ENCODE results near the gene SRSF1.
"Not testable (repeated sequence)": the region's sequence is repeated elsewhere in the genome, so short reads cannot be mapped to it uniquely, and the experiment has no call there.

SRSF1 gene

GRCh38 chr17:57963149-57963511 lies 43.9 kb downstream of the SRSF1 start:
- no peak for DNase-seq

DNA sequence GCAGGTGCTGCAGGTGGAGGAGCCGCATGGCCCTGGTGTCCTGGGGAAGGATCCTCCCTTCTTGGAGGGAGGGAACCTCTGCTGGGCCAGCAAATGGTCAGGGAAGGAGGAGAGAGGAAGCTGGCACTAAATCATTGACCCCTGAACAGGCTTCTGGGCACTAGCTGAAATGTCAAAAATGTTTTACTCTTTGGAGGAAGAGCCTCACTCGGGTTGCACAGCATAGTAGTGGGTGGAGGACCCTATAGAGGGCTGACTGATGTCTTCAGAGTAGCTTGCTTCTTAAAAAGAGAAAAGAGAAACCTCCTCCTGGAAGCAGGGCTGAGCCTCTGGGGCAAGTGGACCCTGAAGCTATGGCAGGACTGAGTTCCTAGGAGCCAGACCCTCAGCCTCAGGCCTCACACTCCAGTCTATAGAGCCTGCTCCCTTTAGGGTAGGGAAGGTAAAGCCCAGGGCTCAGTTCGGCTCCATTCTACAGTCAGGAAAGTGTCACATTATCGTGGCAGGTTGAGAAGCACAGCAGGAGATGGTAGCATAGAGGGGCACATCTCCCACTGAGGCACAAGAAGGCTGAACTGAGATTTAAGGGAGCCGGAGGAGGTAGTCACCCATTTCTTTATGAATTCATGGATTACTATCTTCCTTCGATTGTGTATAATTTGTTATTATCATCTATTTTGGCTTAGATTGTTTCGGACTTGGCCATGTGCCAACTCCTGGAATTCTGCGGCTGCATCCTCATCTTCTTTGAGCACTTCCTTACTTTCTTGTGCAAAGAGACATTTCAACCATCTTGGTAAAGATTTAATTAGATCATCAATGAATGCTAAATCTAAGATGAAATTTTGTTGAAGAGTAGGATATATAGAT lies 44.5 kb downstream of the SRSF1 start:
- no peak for DNase-seq

- no peak for DNase-seq
Measured at GRCh38 chr17:57959929-57960328, 47.1 kb downstream of the SRSF1 start.

DNA sequence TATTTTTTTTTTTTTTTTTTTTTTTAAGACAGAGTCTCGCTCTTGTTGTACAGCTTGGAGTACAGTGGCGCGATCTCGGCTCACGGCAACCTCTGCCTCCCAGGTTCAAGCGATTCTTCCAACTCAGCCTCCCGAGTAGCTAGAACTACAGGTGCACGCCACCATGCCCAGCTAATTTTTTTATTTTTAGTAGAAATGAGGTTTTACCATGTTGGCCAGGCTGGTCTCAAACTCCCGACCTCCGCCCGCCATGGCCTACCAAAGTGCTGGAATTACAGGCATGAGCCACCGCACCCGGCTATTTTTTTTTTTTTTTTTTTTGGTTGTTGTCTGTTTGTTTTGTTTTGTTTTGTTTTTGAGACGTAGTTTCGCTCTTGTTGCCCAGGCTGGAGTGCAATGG lies 48.7 kb downstream of the SRSF1 start:
- DNase-seq, result not testable (repeated sequence)

DNA sequence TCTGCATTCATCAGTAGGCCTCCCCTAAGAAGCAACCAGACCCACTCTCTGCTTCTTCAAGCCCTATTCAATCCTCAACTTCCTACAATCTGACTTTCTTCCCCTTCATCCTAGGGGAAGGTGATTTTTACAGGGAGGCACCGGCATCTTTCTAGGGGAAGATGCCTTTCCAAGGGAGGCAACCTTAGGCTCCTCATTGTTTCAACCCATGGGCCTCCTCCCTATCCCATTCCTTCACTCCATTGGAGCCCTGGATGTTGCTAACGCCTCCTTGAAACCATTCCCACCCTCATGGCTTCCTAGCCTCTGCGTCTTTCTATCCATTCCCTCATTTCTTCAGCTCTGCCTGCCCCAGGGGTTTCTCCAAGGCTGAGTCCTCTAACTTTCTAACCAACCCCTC lies 49.2 kb downstream of the SRSF1 start:
- DNase-seq, result no peak

- DNase-seq, result no peak
Measured at GRCh38 chr17:57957120-57957850, 49.8 kb downstream of the SRSF1 start.

DNA sequence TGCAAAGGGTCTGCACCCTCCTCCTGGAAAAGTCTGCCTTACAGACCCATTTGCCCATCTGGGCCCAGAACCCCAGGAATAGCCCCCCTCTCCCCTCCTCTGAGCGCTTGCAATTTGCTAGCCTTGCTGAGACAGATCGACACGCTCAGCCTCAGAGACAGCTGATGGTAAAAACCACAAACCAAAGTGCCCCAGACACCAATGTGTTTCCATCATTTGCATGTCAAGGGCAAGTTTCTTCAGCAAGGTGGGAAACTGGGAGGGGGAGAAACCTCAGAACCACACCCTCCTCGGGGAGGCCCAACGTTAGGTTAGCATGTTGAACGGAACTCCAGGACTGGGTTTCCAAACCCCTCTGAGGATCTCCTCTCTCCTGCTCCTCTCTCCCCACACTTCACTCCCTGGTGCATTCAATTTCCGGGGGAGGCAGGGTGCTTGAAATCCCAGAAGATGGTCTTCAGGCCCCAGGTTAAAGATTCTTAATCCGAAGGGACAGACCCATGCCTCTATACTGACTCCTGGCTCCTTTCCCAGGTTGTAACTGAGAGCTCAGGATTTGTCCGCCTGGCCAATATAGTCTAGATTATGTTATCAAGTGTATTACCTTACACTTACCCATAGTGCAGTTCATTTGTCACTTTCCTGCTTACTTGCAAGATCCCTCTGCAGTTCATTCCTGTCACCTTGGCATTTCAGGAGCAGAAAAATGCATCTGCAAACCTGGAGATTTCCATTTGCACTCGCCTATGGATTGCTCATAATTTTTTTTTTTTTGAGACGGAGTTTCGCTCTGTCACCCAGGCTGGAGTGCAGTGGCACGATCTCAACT lies 50.5 kb downstream of the SRSF1 start:
- DNase-seq, result no peak

DNA sequence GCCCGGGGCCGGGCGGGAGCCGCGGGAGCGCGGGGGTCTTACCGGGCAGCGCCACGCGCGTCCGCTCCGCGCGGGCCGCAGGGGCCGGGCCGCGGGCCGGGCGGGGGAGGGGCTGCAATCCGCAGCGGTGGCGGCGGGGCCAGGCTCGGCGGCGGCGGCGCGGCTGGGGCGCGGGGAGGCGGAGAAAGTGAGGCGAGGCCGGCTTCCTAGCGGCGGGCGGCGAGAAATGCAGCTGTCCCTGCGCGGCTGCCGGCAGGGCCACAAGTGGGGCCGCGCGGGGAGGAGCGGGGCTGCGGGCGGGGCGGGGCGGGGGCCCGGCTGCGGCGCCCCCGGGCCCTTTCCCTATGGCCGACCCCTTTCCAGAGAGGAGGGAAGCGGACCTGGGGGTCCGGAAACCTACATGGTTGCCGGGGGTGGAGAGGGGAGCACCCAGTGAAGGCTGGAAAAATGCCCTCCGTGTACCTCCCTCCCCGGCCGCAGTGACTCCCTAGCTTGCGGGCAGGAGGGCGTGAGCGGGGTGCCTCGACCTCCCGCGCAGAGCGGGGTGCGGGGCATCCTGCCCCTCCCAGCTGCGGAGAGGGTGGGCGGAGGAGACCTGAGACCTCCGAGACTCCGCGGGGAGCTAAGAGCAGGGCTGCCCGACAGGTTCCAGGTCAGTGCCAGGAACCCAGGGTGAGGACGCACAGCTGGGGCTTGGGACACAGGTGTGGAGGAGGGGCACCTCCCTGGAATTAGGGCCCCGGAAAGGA lies 51.7 kb downstream of the SRSF1 start, which contains the start of gene CUEDC1:
Gene CUEDC1 (minus strand): TSS at position 230 of the 749 bp plus-strand sequence. CDS start 69,848 bp downstream, outside the sequence.
- DNase-seq, result peak; percentile 87

DNA sequence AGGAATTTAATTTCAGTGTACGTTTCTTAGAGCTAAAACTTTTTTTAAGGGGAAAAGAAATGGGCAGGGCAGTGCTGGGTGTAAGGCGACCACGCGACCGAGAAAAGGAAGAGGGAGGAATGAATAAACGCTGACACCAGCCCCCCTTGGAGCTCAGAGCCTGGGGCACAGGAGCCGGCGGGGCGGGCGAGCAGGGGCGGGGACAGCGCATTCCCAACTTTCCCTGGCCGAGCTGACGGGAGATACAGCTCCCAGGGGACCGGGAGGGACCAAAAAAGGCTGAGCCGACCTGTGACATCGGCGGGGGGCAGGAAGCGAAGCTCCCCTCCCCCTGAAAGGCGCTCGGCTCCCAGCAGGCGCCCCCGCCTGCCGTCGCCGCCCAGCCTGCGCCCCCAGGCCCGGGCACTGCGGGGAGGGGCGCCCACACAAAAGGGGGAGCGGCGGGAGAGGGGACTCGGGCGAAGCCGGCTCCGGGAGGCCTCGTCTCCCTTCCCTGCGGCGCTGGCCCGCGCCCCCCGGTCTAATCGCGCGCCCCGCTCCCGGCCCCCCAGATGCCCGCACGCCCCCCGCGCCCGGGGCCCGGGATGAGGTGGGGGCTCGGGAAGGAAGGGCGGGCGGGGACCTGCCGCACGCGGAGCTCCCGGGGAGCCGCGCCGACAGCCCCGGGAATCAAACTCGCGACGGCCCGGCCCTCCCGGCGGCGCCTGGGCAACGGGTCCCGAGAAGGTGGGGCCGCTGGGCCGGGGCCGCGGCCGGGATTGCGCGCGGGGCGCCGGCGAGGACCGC lies 52.5 kb downstream of the SRSF1 start:
- peak; percentile 87 for DNase-seq

DNA sequence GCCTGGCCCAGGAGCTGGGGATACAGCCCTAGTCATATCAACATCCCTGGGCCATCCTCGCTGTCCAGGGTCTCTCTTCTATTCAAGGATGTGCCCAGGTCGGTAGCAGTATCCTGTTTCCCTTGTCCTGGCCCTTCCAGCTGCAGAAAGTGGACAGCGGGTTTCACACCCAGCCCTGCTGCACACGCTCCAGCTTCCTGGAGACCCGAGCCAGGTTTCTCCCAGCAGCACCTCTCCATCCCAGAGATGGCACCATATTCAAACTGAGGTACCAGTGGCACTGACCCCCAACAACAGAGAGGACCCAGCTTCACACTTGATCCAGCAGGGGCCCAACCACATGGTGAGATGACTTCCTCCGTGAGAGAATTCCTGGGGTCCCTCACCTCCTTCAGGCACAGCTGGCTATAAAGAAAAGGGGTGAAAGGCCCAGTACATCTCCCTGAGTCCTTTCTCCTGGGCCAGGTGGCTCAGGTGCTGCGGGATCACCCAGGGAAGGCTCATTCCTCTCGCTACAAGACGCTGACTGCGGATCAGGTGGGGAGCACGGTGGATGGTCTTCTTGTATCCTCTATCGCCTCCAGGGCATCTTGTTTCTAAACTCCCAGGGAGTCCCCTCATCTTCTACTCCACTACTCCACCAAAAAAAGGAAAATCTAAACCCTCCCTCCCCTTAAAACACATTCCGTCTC lies 53.2 kb downstream of the SRSF1 start:
- peak; percentile 24 for DNase-seq

All from femur (tissue), 1 donor.